ENCODE data around the gene NXPE4.
"Not testable (repeated sequence)": the region's sequence is repeated elsewhere in the genome, so short reads cannot be mapped to it uniquely, and the experiment has no call there.

NXPE4 gene

GRCh38 chr11:114615448-114616361, 20.1 kb upstream of the NXPE4 start:
- in situ Hi-C loops (cut with HindIII; ENCODE audit: low sequenced_read_pairs), result no loop called here
- TF ChIP-seq, protein P1, sequence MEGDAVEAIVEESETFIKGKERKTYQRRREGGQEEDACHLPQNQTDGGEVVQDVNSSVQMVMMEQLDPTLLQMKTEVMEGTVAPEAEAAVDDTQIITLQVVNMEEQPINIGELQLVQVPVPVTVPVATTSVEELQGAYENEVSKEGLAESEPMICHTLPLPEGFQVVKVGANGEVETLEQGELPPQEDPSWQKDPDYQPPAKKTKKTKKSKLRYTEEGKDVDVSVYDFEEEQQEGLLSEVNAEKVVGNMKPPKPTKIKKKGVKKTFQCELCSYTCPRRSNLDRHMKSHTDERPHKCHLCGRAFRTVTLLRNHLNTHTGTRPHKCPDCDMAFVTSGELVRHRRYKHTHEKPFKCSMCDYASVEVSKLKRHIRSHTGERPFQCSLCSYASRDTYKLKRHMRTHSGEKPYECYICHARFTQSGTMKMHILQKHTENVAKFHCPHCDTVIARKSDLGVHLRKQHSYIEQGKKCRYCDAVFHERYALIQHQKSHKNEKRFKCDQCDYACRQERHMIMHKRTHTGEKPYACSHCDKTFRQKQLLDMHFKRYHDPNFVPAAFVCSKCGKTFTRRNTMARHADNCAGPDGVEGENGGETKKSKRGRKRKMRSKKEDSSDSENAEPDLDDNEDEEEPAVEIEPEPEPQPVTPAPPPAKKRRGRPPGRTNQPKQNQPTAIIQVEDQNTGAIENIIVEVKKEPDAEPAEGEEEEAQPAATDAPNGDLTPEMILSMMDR (IDR thresholded peaks at IDR 0.05; ENCODE audit: low read depth, low read length, missing control alignments), result no peak
- H3K4me3 ChIP-seq (ENCODE audit: low read depth, low read length), result no peak overlapping the region
- no peak for DNase-seq (ENCODE audit: low read depth)

- no peak overlapping the region for H3K4me3 ChIP-seq (ENCODE audit: low read depth, low read length)
- TF ChIP-seq, protein P1 (IDR thresholded peaks at IDR 0.05; ENCODE audit: low read depth, low read length, missing control alignments), result no peak
- in situ Hi-C loops (cut with HindIII; ENCODE audit: low sequenced_read_pairs), result no loop called here
- DNase-seq (ENCODE audit: low read depth), result no peak
These were observed 18.6 kb upstream of the NXPE4 start for GRCh38 chr11:114614127-114614720.

- H3K4me3 ChIP-seq (ENCODE audit: low read depth, low read length); in situ Hi-C loops (cut with HindIII; ENCODE audit: low sequenced_read_pairs): not testable (repeated sequence)
These were observed 17.5 kb upstream of the NXPE4 start for GRCh38 chr11:114613094-114613493.

GRCh38 chr11:114612686-114613085, 17.1 kb upstream of the NXPE4 start:
- DNase-seq (ENCODE audit: low read depth), result no peak
- TF ChIP-seq, protein P1 (IDR thresholded peaks at IDR 0.05; ENCODE audit: low read depth, low read length, missing control alignments), result no peak
- in situ Hi-C loops (cut with HindIII; ENCODE audit: low sequenced_read_pairs), result no loop called here
- no peak overlapping the region for H3K4me3 ChIP-seq (ENCODE audit: low read depth, low read length)

More at GRCh38 chr11:114613094-114613493, 17.5 kb upstream of the NXPE4 start:
- DNase-seq (ENCODE audit: low read depth), result not testable (repeated sequence)

DNA sequence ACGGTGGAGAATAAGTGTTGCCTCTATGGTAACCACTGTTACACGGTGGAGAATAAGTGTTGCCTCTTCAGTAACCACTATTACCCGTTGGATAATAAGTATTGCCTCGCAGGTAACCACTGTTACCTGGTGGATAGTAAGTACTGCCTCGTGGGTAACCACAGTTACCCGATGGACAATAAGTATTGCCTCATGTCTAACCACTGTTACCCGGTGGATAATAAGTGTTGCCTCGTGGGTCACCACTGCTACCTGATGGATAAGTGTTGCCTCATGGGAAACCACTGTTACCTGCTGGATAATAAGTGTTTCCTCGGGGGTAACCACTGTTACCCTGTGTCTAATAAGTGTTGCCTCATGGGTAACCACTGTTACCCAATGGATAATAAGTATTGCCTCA, 16.6 kb upstream of the NXPE4 start:
- in situ Hi-C loops (cut with HindIII; ENCODE audit: low sequenced_read_pairs); H3K4me3 ChIP-seq (ENCODE audit: low read depth, low read length); DNase-seq (ENCODE audit: low read depth): not testable (repeated sequence)

GRCh38 chr11:114610984-114611944, 15.7 kb upstream of the NXPE4 start:
- in situ Hi-C loops (cut with HindIII; ENCODE audit: low sequenced_read_pairs), result no loop called here
- H3K4me3 ChIP-seq (ENCODE audit: low read depth, low read length), result no peak overlapping the region
- TF ChIP-seq, protein P1 (IDR thresholded peaks at IDR 0.05; ENCODE audit: low read depth, low read length, missing control alignments), result no peak
- DNase-seq (ENCODE audit: low read depth), result no peak

DNA sequence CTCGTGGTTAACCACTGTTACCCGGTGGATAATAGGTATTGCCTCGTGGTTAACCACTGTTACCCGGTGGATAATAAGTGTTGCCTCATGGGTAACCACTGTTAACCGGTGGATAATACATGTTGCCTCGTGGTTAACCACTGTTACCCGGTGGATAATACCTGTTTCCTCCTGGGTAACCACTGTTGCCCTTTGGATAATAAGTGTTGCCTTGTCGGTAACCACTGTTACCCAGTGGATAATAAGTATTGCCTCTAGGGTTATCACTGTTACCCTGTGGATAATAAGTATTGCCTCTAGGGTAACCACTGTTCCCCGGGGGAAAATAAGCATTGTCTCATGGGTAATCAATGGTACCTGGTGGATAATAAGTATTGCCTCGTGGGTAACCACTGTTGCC, 15.0 kb upstream of the NXPE4 start:
- H3K4me3 ChIP-seq (ENCODE audit: low read depth, low read length), result no peak overlapping the region
- in situ Hi-C loops (cut with HindIII; ENCODE audit: low sequenced_read_pairs), result no loop called here
- TF ChIP-seq, protein P1 (IDR thresholded peaks at IDR 0.05; ENCODE audit: low read depth, low read length, missing control alignments), result no peak
- DNase-seq (ENCODE audit: low read depth), result no peak

All from astrocyte of the cerebellum (primary cell).